Mesenchymal stem cell (in vitro differentiated cells and primary cell): ENCODE results near the gene SLC1A3.
"Not testable (repeated sequence)": the region's sequence is repeated elsewhere in the genome, so short reads cannot be mapped to it uniquely, and the experiment has no call there.

ENCODE experiments used
- DNase-seq: peaks from one replicate; pipeline ENCODE4 v3.0.0-alpha.2; 2013
- H2AFZ ChIP-seq: one replicate; pipeline ENCODE4 v1.6.1; 2013; ENCODE audit warnings: low read depth, mild to moderate bottlenecking, control low read depth, inconsistent platforms, low read length, moderate library complexity
- H2AK5ac ChIP-seq: 2 replicates; pipeline ENCODE4 v1.6.1; 2013; ENCODE audit warnings: low read length, moderate library complexity, mild to moderate bottlenecking, inconsistent platforms; ENCODE audit not compliant: severe bottlenecking
- H2BK120ac ChIP-seq: one replicate; pipeline ENCODE4 v1.6.1; 2013; ENCODE audit warnings: low read depth, mild to moderate bottlenecking, inconsistent platforms, low read length, moderate library complexity
- H2BK12ac ChIP-seq, 2 experiments: one replicate each; pipeline ENCODE4 v1.6.1; 2013; ENCODE audit warnings: inconsistent platforms in 2 of 2, low read length in 2 of 2, mild to moderate bottlenecking in 2 of 2, moderate library complexity in 2 of 2, control low read depth in 1 of 2
- H2BK15ac ChIP-seq: one replicate; pipeline ENCODE4 v1.6.1; 2013; ENCODE audit warnings: mild to moderate bottlenecking, low read depth, inconsistent platforms; ENCODE audit not compliant: poor library complexity, severe bottlenecking
- H2BK5ac ChIP-seq: 2 replicates; pipeline ENCODE4 v1.6.1; 2013; ENCODE audit warnings: low read depth, mild to moderate bottlenecking, low read length, control low read depth, inconsistent platforms; ENCODE audit not compliant: poor library complexity, severe bottlenecking
- H3K14ac ChIP-seq, 2 experiments: one replicate each; pipeline ENCODE4 v1.6.1; 2013; ENCODE audit warnings: inconsistent platforms in 2 of 2, low read length in 2 of 2, control low read depth in 1 of 2, mild to moderate bottlenecking in 1 of 2, moderate library complexity in 1 of 2
- H3K18ac ChIP-seq, 2 experiments: one replicate each; pipeline ENCODE4 v1.6.1; 2013; ENCODE audit warnings: inconsistent platforms in 2 of 2, low read length in 2 of 2, control low read depth in 1 of 2, low read depth in 1 of 2, mild to moderate bottlenecking in 1 of 2
- H3K23ac ChIP-seq, 2 experiments: one replicate each; pipeline ENCODE4 v1.6.1; 2013; ENCODE audit warnings: inconsistent platforms in 2 of 2, low read length in 2 of 2, mild to moderate bottlenecking in 2 of 2, moderate library complexity in 2 of 2, control low read depth in 1 of 2
- H3K27ac ChIP-seq: 2 replicates; pipeline ENCODE4 v1.5.1; 2013; ENCODE audit warnings: mild to moderate bottlenecking, moderate library complexity, low read length, control low read depth, inconsistent platforms; ENCODE audit not compliant: poor library complexity, severe bottlenecking
- H3K27me3 ChIP-seq, 2 experiments: 2 replicates each; pipeline versions ENCODE4 v1.6.1 to v1.7.0; 2013; ENCODE audit warnings: low read length in 2 of 2, mild to moderate bottlenecking in 2 of 2, moderate library complexity in 2 of 2, control low read depth in 1 of 2, inconsistent platforms in 1 of 2; ENCODE audit not compliant: control insufficient read depth in 1 of 2, insufficient read depth in 1 of 2
- H3K36me3 ChIP-seq, 2 experiments: 2 replicates each; pipeline versions ENCODE4 v1.6.1 to v1.7.0; 2013; ENCODE audit warnings: low read length in 2 of 2, control low read depth in 1 of 2, inconsistent platforms in 1 of 2, low read depth in 1 of 2, mild to moderate bottlenecking in 1 of 2; ENCODE audit not compliant: insufficient read depth in 2 of 2, control insufficient read depth in 1 of 2
- H3K4ac ChIP-seq, 2 experiments: one replicate each; pipeline ENCODE4 v1.6.1; 2013; ENCODE audit warnings: inconsistent platforms in 2 of 2, low read length in 2 of 2, mild to moderate bottlenecking in 2 of 2, moderate library complexity in 2 of 2, control low read depth in 1 of 2, low read depth in 1 of 2
- H3K4me1 ChIP-seq: 2 replicates; pipeline ENCODE4 v1.6.1; 2013; ENCODE audit warnings: low read depth, low read length, control low read depth; ENCODE audit not compliant: control insufficient read depth, insufficient read depth
- H3K4me2 ChIP-seq: 2 replicates; pipeline ENCODE4 v1.6.1; 2013; ENCODE audit warnings: low read length, mild to moderate bottlenecking, inconsistent platforms; ENCODE audit not compliant: poor library complexity, severe bottlenecking
- H3K4me3 ChIP-seq, 2 experiments: 2 replicates each; pipeline versions ENCODE4 v1.5.1 to v1.7.0; 2013; ENCODE audit warnings: low read length in 2 of 2, mild to moderate bottlenecking in 2 of 2, control low read depth in 1 of 2, low read depth in 1 of 2; ENCODE audit not compliant: insufficient read depth in 1 of 2
- H3K79me1 ChIP-seq: replicated peaks from 2 replicates; pipeline ENCODE4 v1.6.1; 2013; ENCODE audit warnings: mild to moderate bottlenecking, control low read depth, low read length, inconsistent platforms; ENCODE audit not compliant: poor library complexity, severe bottlenecking
- H3K9ac ChIP-seq: 2 replicates; pipeline ENCODE4 v1.7.0; 2013; ENCODE audit warnings: mild to moderate bottlenecking, low read length, moderate library complexity
- H3K9me3 ChIP-seq: 2 replicates; pipeline ENCODE4 v1.7.0; 2013; ENCODE audit warnings: mild to moderate bottlenecking, low read length; ENCODE audit not compliant: control insufficient read depth
- H4K8ac ChIP-seq: one replicate; pipeline ENCODE4 v1.6.1; 2013; ENCODE audit warnings: inconsistent platforms, mild to moderate bottlenecking, low read length, moderate library complexity
- H4K91ac ChIP-seq: one replicate; pipeline ENCODE4 v1.6.1; 2013; ENCODE audit warnings: mild to moderate bottlenecking, low read length, inconsistent platforms
- WGBS: methylation state at CpG from one replicate; pipeline ENCODE4 v1.1.7; 2013; ENCODE audit warnings: mixed read lengths; 5-methylcytosine and 5-hydroxymethylcytosine counted together

SLC1A3 gene

DNA sequence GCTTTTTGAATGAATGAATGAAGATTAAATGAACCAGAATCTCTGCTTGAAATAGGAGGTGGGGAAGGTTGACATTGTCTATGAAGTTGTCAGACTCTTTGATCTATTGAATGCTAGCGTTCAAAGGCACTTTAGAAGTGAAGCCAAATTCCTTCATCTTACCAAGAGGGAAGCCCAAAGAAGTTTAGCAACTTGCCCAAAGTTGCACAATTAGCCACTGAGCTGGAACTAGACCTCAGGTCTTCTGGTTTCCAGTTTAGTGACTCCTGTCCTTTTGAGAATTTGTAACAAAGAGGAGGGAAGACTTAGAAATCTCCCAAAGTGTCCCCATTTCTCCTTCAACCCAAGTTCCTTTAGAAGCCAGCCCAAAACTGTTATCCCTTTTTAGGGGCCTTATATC, 20.7 kb upstream of the SLC1A3 start:
- WGBS = 100% methylated on average over 1 of the region's 1 CpG
- Histone ChIP-seq H4K91ac (no peak overlapping the region), H2AFZ (no peak overlapping the region), H3K36me3 (no peaks in the 10 kb centered on the region), H3K27me3 (peaks cover 7 to 13% of the 10 kb centered on the region in 2 experiments), H3K27ac (no peak overlapping the region), H2BK5ac (no peak overlapping the region), H2AK5ac (no peak overlapping the region), H3K18ac (no peak overlapping the region), H3K4me1 (no peaks in the 10 kb centered on the region), H2BK12ac (no peak overlapping the region), H3K4ac (no peak overlapping the region), H3K4me3 (no peak overlapping the region), H3K9me3 (no peaks in the 10 kb centered on the region), H2BK15ac (no peak overlapping the region), H3K79me1 (no peaks in the 10 kb centered on the region), H4K8ac (no peak overlapping the region), H3K23ac (no peak overlapping the region), H3K9ac (no peak overlapping the region), H3K14ac (no peak overlapping the region), H2BK120ac (no peak overlapping the region), H3K4me2 (no peak overlapping the region)
- no peak for DNase-seq

DNA sequence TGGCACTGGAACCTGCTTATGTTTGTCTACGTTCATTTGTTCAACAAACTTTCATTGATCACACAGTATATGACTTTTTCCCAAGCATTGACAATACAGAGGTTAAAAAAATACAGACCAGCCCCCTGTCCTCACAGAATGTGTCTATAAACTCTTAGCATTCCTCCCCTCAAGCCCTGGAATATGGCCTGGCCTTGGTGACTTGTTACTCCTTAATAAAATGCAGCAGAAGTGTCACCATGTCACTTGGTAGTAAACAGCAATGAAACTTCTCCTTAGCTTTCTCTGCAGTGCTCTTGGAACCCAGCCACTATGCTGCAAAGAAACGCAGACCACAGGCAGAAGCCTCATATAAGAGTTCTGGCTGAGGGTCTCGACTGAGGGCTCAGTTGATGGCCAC, 19.1 kb upstream of the SLC1A3 start:
- H3K9me3 ChIP-seq = no peaks in the 10 kb centered on the region
- H2BK120ac ChIP-seq = no peak overlapping the region
- no peak overlapping the region for H2BK15ac ChIP-seq
- H3K36me3 ChIP-seq = no peaks in the 10 kb centered on the region
- H2AK5ac ChIP-seq = no peak overlapping the region
- no peak overlapping the region for H3K18ac ChIP-seq
- H3K4ac ChIP-seq = no peak overlapping the region
- WGBS = 81% methylated on average over 2 of the region's 3 CpGs
- no peak overlapping the region for H3K9ac ChIP-seq
- no peak for DNase-seq
- H2BK5ac ChIP-seq = no peak overlapping the region
- no peak overlapping the region for H4K91ac ChIP-seq
- no peaks in the 10 kb centered on the region for H3K79me1 ChIP-seq
- no peak overlapping the region for H3K27ac ChIP-seq
- H2BK12ac ChIP-seq = no peak overlapping the region
- H3K4me3 ChIP-seq = no peak overlapping the region
- H3K23ac ChIP-seq = no peak overlapping the region
- no peak overlapping the region for H3K14ac ChIP-seq
- H3K27me3 ChIP-seq = peaks cover 7 to 13% of the 10 kb centered on the region in 2 experiments
- H2AFZ ChIP-seq = no peak overlapping the region
- H3K4me1 ChIP-seq = no peaks in the 10 kb centered on the region
- no peak overlapping the region for H3K4me2 ChIP-seq
- H4K8ac ChIP-seq = no peak overlapping the region

DNA sequence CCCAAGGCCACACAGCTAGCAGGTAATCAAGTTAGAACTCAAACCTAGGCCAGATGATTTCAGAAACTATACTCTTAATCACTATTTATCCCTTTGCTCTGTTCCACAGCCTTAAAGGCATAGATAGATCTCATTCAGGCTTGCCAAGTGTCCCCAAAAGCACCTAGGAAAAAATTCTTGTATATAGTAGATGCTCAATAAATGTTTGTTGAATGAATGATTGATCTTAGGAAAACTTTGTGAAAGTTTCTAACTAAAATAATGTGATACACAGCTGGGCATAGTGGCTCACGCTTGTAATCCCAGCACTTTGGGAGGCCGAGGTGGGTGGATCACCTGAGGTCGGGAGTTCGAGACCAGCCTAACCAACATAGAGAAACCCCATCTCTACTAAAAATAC, 16.7 kb upstream of the SLC1A3 start:
- H3K23ac ChIP-seq, H3K4ac ChIP-seq, H3K9me3 ChIP-seq, H3K14ac ChIP-seq, H2BK15ac ChIP-seq, H2BK5ac ChIP-seq, DNase-seq, H2BK120ac ChIP-seq, H3K27ac ChIP-seq, H3K27me3 ChIP-seq, H3K4me1 ChIP-seq, H2BK12ac ChIP-seq, H4K8ac ChIP-seq, H3K36me3 ChIP-seq, H2AK5ac ChIP-seq, H3K4me2 ChIP-seq, H3K18ac ChIP-seq, H3K9ac ChIP-seq, H2AFZ ChIP-seq, H4K91ac ChIP-seq, H3K79me1 ChIP-seq, H3K4me3 ChIP-seq: not testable (repeated sequence)
- WGBS = 84% methylated on average over 4 of the region's 4 CpGs

DNA sequence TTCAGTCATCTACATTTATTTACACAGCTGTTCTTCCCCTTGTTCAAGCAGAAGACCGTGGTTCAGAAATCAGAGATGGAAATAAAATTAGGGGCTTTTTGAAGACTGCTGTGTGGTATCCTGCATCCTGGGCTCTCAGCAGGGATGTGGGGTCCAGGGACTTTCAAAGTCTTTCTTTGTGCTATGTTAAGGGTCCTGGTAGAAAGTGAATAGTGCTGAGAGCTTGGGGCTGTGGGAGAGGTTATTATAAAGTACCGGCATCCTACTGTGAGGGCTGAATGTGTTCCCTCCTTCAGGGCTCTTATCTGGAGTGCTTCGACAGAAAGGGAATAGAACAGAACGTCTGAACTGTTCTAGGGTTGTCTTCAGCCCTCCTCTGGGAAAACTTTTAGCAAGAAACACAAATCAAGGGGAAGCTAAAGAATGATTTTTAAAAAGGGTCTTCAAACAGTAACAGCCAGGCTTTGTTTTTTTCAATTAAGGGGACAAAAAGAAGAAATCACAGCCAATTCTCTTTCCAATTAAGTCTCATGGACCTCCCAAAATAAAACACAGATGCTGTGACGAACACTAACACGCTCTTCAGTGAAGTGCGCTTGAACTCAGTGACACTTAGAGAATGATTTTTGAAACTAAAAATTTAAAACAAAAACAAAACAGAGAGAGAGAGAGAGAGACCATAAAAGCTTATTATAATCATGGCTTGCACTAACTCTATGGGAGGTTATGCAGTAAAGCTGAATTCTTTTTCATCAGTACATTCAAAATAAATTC, 15.7 kb upstream of the SLC1A3 start:
- no peak overlapping the region for H3K27ac ChIP-seq
- no peaks in the 10 kb centered on the region for H3K36me3 ChIP-seq
- no peak overlapping the region for H3K18ac ChIP-seq
- no peak overlapping the region for H4K91ac ChIP-seq
- H3K79me1 ChIP-seq = no peaks in the 10 kb centered on the region
- H3K4ac ChIP-seq = no peak overlapping the region
- no peaks in the 10 kb centered on the region for H3K9me3 ChIP-seq
- H3K4me1 ChIP-seq = no peaks in the 10 kb centered on the region
- no peak overlapping the region for H2BK120ac ChIP-seq
- H3K23ac ChIP-seq = no peak overlapping the region
- no peak overlapping the region for H2AK5ac ChIP-seq
- H2AFZ ChIP-seq = no peak overlapping the region
- no peak overlapping the region for H2BK15ac ChIP-seq
- no peak overlapping the region for H3K4me3 ChIP-seq
- no peak overlapping the region for H4K8ac ChIP-seq
- no peak overlapping the region for H3K9ac ChIP-seq
- 26% methylated on average over 4 of the region's 7 CpGs for WGBS
- no peak overlapping the region for H2BK12ac ChIP-seq
- peaks cover 0 to 3% of the 10 kb centered on the region in 2 experiments for H3K27me3 ChIP-seq
- no peak overlapping the region for H3K4me2 ChIP-seq
- peak overlapping the region; percentile 50 for H2BK5ac ChIP-seq
- no peak overlapping the region for H3K14ac ChIP-seq
- no peak for DNase-seq
